ENCODE measurements around the gene CRKL.
"Not testable (repeated sequence)": the region's sequence is repeated elsewhere in the genome, so short reads cannot be mapped to it uniquely, and the experiment has no call there.

DNA sequence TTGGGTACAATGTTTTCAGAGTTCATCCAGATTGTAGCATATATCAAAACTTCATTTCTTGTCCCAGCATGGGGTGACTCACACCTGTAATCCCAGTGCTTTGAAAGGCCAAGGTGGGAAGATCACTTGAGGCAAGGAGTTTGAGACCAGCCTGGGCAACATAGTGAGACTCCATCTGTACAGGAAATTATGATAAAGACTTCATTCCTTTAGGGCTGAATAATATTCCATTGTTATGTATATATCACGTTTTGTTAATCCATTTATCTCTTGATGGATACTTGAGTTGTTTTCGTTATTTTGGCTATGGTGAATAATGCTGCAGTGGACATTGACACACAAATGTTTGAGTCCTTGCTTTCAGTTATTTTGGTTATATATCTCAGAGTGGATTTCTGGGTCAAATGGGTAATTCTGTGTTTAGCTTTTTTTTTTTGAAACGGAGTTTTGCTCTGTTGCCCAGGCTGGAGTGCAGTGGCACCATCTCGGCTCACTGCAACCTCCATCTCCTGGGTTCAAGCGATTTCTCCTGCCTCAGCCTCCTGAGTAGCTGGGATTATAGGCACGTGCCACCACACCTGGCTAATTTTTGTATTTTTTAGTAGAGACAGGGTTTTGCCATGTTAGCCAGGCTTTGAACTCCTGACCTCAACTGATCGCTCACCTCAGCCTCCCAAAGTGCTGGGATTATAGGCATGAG, 25.1 kb downstream of the CRKL start:
- TF ChIP-seq, protein P1, sequence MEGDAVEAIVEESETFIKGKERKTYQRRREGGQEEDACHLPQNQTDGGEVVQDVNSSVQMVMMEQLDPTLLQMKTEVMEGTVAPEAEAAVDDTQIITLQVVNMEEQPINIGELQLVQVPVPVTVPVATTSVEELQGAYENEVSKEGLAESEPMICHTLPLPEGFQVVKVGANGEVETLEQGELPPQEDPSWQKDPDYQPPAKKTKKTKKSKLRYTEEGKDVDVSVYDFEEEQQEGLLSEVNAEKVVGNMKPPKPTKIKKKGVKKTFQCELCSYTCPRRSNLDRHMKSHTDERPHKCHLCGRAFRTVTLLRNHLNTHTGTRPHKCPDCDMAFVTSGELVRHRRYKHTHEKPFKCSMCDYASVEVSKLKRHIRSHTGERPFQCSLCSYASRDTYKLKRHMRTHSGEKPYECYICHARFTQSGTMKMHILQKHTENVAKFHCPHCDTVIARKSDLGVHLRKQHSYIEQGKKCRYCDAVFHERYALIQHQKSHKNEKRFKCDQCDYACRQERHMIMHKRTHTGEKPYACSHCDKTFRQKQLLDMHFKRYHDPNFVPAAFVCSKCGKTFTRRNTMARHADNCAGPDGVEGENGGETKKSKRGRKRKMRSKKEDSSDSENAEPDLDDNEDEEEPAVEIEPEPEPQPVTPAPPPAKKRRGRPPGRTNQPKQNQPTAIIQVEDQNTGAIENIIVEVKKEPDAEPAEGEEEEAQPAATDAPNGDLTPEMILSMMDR (IDR thresholded peaks at IDR 0.05), result not testable (repeated sequence)
- not testable (repeated sequence) for TF ChIP-seq POLR2A (IDR thresholded peaks at IDR 0.05)

Data from heart left ventricle (tissue), 13 donors.